Upper lobe of left lung (tissue), 6 donors: ENCODE measurements around the gene GPR82. TPM values are rescaled to one million over a fixed set of nuclear protein-coding genes. Genes with fewer than 3 reads are reported as not detected.
"Not testable (repeated sequence)": the region's sequence is repeated elsewhere in the genome, so short reads cannot be mapped to it uniquely, and the experiment has no call there.

Experiments used
- ATAC-seq, 2 donors: fragments of 200-7000 bp; cut with Tn5 transposase; one replicate each; pipeline ENCODE4 v1.9.1; 2022; ENCODE audit warnings: mild to moderate bottlenecking in 2 of 2, moderate library complexity in 2 of 2; ENCODE audit not compliant: low FRiP score in 2 of 2
- DNase-seq, 2 donors: peaks; one replicate each; pipeline ENCODE4 v3.0.0-alpha.2; 2019 to 2020
- H3K27ac ChIP-seq, 4 donors: fragments of 200-600 bp; sonication (generic); one replicate each; pipeline ENCODE4 v1.5.1; 2016 to 2019
- H3K27me3 ChIP-seq, 4 donors: fragments of 200-600 bp; sonication (generic); one replicate each; pipeline ENCODE4 v1.5.1; 2017 to 2019
- H3K36me3 ChIP-seq, 4 donors: fragments of 200-600 bp; sonication (generic); one replicate each; pipeline ENCODE4 v1.5.1; 2016 to 2019
- H3K4me1 ChIP-seq, 4 donors: fragments of 200-600 bp; sonication (generic); one replicate each; pipeline ENCODE4 v1.5.1; 2018 to 2019
- H3K4me3 ChIP-seq, 4 donors: fragments of 200-600 bp; sonication (generic); one replicate each; pipeline ENCODE4 v1.5.1; 2017 to 2019; ENCODE audit warnings: mild to moderate bottlenecking in 2 of 4, moderate library complexity in 1 of 4
- H3K9me3 ChIP-seq, 4 donors: fragments of 200-600 bp; sonication (generic); one replicate each; pipeline ENCODE4 v1.5.1; 2018 to 2019
- CTCF ChIP-seq, 6 experiments: fragments of 450-650 bp in 4 of 6; fragments of 200-600 bp in 2 of 6; sonication (generic) in 2 of 6; IDR thresholded peaks; one replicate each; pipeline ENCODE4 v1.5.1; 2016 to 2019; ENCODE audit warnings: antibody characterized with exemption in 6 of 6
- EP300 ChIP-seq, 4 donors: sonication (generic); formaldehyde crosslinking; IDR thresholded peaks; one replicate each; pipeline ENCODE4 v1.5.1; 2017; ENCODE audit warnings: antibody characterized with exemption in 4 of 4, control low read depth in 2 of 4
- POLR2A ChIP-seq, 4 donors: fragments of 450-650 bp; IDR thresholded peaks; one replicate each; pipeline ENCODE4 v1.5.1; 2016 to 2017; ENCODE audit warnings: antibody characterized with exemption in 4 of 4, mild to moderate bottlenecking in 2 of 4
- POLR2AphosphoS5 ChIP-seq, 2 donors: sonication (generic); formaldehyde crosslinking; IDR thresholded peaks; one replicate each; pipeline ENCODE4 v1.5.1; 2017; ENCODE audit warnings: antibody characterized with exemption in 2 of 2
- WGBS, 2 donors: methylation state at CpG; one replicate each; pipeline ENCODE4 v1.1.5; 2017 to 2018; 5-methylcytosine and 5-hydroxymethylcytosine counted together
- total RNA-seq, 6 donors: library from RNA; depleted of rRNA in 4 of 6; stranded (reverse); fragments of >200 nt in 4 of 6; gene quantifications; one replicate each; pipeline versions ENCODE4 v1.1.0 to v1.2.1, GENCODE V29; 2016 to 2021
- donor health status: DM: no; HTN: no; CAD: no; lungs with moderate emphysema.
- donor health status: DM: no; HTN: yes; CAD: no; lungs with severe emphysema.

GPR82 gene
- total RNA-seq, 6 donors from 2014 or later: 0.20 to 0.74 (median 0.49) TPM; not detected in 2

GRCh38 chrX:41716767-41717473, 7.1 kb upstream of the GPR82 start:
- ATAC-seq: no peak
- Histone ChIP-seq H3K4me3 (no peak overlapping the region), H3K36me3 (no peaks in the 10 kb centered on the region), H3K27ac (no peak overlapping the region), H3K4me1 (no peaks in the 10 kb centered on the region), H3K9me3 (peaks cover 0 to 23% (median 0%) of the 10 kb centered on the region in 4 donors), H3K27me3 (no peaks in the 10 kb centered on the region)
- TF ChIP-seq EP300 (IDR thresholded peaks at IDR 0.05) (no peak), CTCF (IDR thresholded peaks at IDR 0.05) (no peak), POLR2A (IDR thresholded peaks at IDR 0.05) (no peak), POLR2AphosphoS5 (IDR thresholded peaks at IDR 0.05) (no peak)
- no peak for DNase-seq
- 85% methylated on average over 12 of the region's 12 CpGs for WGBS, 2 donors

GRCh38 chrX:41718481-41719235, 5.3 kb upstream of the GPR82 start:
- DNase-seq: no peak
- Histone ChIP-seq H3K36me3 (no peaks in the 10 kb centered on the region), H3K4me1 (no peaks in the 10 kb centered on the region), H3K27ac (no peak overlapping the region), H3K27me3 (no peaks in the 10 kb centered on the region), H3K4me3 (no peak overlapping the region), H3K9me3 (peaks cover 0 to 23% (median 0%) of the 10 kb centered on the region in 4 donors)
- no peak for ATAC-seq
- no peak for TF ChIP-seq CTCF (IDR thresholded peaks at IDR 0.05)
- TF ChIP-seq EP300 (IDR thresholded peaks at IDR 0.05): no peak
- no peak for TF ChIP-seq POLR2A (IDR thresholded peaks at IDR 0.05)
- 87 to 93% methylated on average over 3 to 4 of the region's 4 CpGs for WGBS, 2 donors

- H3K36me3 ChIP-seq, DNase-seq, H3K27ac ChIP-seq, ATAC-seq, H3K27me3 ChIP-seq, H3K4me1 ChIP-seq, H3K4me3 ChIP-seq: not testable (repeated sequence)
- 82 to 89% methylated on average over 6 of the region's 6 CpGs for WGBS, 2 donors
- H3K9me3 ChIP-seq: peaks cover 0 to 23% (median 0%) of the 10 kb centered on the region in 4 donors
Measured at GRCh38 chrX:41719610-41720009, 4.4 kb upstream of the GPR82 start.

GRCh38 chrX:41720125-41720779, 3.7 kb upstream of the GPR82 start:
- no peak for DNase-seq

More at GRCh38 chrX:41720125-41720779, 3.7 kb upstream of the GPR82 start:
- peaks cover 0 to 23% (median 0%) of the 10 kb centered on the region in 4 donors for H3K9me3 ChIP-seq
- H3K27ac ChIP-seq: no peak overlapping the region
- TF ChIP-seq CTCF (IDR thresholded peaks at IDR 0.05) (no peak), EP300 (IDR thresholded peaks at IDR 0.05) (no peak), POLR2A (IDR thresholded peaks at IDR 0.05) (no peak), POLR2AphosphoS5 (IDR thresholded peaks at IDR 0.05) (no peak)
- no peak for ATAC-seq
- no peak overlapping the region for H3K4me3 ChIP-seq
- H3K4me1 ChIP-seq: no peaks in the 10 kb centered on the region
- no peaks in the 10 kb centered on the region for H3K27me3 ChIP-seq
- WGBS, 2 donors: 54 to 84% methylated on average over 3 of the region's 3 CpGs
- H3K36me3 ChIP-seq: no peaks in the 10 kb centered on the region
